Measurements from ENCODE around the gene HOXD12. TPM values are rescaled to one million over a fixed set of nuclear protein-coding genes. Genes with fewer than 3 reads are reported as not detected.
A peak's percentile ranks its signal among the peaks of the same experiment; 100 is the strongest.

HOXD12 gene
- total RNA-seq, 3 donors from 2014 or later (not counting 1 experiment from before 2014, with no cell fraction given), result not detected

DNA sequence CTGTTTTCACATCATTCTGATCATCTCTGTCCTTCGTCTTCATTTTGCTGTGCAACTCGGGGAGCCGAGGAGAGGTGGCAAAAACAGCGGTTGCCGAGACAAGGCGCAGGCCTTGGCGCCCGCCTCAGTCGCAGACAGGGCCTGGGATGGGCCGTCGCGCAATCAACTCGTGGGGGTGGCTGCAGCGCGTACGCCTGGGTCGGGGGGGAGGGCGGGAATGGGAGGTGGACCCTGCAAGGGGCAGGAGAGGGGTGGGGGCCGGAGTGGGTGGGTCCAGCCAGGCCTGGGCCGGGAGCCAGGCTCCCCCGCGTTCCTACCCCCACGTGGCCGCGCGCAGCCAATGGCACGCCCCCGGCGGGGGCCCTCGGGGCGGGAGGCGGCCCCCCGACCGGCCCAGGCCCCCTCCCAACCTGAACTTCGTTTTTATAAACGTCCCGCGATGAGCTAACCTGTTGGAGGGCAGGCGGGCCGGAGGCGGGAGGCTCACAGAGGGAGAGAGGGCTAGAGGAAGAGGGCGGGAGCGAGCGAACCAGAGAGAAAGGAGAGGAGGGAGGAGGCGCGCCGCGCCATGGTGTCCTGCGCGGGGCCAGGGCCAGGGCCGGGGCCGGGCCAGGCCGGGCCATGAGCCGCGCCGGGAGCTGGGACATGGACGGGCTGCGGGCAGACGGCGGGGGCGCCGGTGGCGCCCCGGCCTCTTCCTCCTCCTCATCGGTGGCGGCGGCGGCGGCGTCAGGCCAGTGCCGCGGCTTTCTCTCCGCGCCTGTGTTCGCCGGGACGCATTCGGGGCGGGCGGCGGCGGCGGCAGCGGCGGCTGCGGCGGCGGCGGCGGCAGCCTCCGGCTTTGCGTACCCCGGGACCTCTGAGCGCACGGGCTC, 7.1 kb upstream of the HOXD12 start, which contains the start of gene HOXD13:
HOXD13 (plus strand) TSS at position 452 of the 875 bp plus-strand sequence; CDS start at position 622, 170 bp downstream.
- peaks cover 6% of the 10 kb centered on the region for H3K9me3 ChIP-seq (ENCODE audit: control insufficient read depth, insufficient read depth, low read length)
- Mint-ChIP-seq H3K36me3 (peaks cover 6% of the 10 kb centered on the region), H3K4me3 (peak within 1 kb of the TSS; percentile 35), H3K27ac (no peak within 1 kb of the TSS), H3K4me1 (peaks cover 21 to 41% of the 10 kb centered on the region in 2 donors), H3K9me3 (no peaks in the 10 kb centered on the region), H3K27me3 (ENCODE audit: low read depth in 2 of 2) (peaks cover 72 to 89% of the 10 kb centered on the region in 2 donors)
- no peaks in the 10 kb centered on the region for H3K36me3 ChIP-seq (ENCODE audit: control insufficient read depth, insufficient read depth, low read length)
- no peak for DNase-seq
- H3K27me3 ChIP-seq (ENCODE audit: control insufficient read depth, insufficient read depth, low read length), result peaks cover 88% of the 10 kb centered on the region
- H3K4me3 ChIP-seq (ENCODE audit: low read length), result no peak within 1 kb of the TSS
- ATAC-seq, result no peak
- TF ChIP-seq, protein P1, sequence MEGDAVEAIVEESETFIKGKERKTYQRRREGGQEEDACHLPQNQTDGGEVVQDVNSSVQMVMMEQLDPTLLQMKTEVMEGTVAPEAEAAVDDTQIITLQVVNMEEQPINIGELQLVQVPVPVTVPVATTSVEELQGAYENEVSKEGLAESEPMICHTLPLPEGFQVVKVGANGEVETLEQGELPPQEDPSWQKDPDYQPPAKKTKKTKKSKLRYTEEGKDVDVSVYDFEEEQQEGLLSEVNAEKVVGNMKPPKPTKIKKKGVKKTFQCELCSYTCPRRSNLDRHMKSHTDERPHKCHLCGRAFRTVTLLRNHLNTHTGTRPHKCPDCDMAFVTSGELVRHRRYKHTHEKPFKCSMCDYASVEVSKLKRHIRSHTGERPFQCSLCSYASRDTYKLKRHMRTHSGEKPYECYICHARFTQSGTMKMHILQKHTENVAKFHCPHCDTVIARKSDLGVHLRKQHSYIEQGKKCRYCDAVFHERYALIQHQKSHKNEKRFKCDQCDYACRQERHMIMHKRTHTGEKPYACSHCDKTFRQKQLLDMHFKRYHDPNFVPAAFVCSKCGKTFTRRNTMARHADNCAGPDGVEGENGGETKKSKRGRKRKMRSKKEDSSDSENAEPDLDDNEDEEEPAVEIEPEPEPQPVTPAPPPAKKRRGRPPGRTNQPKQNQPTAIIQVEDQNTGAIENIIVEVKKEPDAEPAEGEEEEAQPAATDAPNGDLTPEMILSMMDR (IDR thresholded peaks at IDR 0.05), result no peak
- H3K4me1 ChIP-seq (ENCODE audit: control insufficient read depth, insufficient read depth, low read length), result peaks cover 27% of the 10 kb centered on the region
- 4% methylated on average over 94 of the region's 95 CpGs for WGBS (ENCODE audit: insufficient coverage)
- intact Hi-C loops (cut with micrococcal nuclease), result no loop called here
- H3K27ac ChIP-seq (ENCODE audit: low read length), result no peak within 1 kb of the TSS

DNA sequence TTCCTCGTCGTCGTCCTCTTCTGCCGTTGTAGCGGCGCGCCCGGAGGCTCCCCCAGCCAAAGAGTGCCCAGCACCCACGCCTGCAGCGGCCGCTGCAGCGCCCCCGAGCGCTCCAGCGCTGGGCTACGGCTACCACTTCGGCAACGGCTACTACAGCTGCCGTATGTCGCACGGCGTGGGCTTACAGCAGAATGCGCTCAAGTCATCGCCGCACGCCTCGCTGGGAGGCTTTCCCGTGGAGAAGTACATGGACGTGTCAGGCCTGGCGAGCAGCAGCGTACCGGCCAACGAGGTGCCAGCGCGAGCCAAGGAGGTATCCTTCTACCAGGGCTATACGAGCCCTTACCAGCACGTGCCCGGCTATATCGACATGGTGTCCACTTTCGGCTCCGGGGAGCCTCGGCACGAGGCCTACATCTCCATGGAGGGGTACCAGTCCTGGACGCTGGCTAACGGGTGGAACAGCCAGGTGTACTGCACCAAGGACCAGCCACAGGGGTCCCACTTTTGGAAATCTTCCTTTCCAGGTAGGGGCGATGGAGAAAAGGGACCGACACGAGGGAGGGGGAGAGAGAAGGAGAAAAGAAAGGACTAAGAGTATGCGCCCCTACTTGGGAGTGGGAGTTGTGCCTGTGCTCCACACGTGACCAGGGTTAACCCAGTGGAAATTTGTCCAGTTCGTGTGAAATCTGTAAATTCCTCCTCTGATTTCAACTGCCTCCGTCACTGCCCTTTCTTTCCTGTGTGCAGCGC, 6.3 kb upstream of the HOXD12 start:
- Mint-ChIP-seq H3K27ac (peak overlapping the region in 1 of 2 donors; percentile 35), H3K36me3 (peaks cover 6% of the 10 kb centered on the region), H3K27me3 (ENCODE audit: low read depth in 2 of 2) (peaks cover 73 to 87% of the 10 kb centered on the region in 2 donors), H3K9me3 (no peaks in the 10 kb centered on the region), H3K4me1 (peaks cover 21 to 42% of the 10 kb centered on the region in 2 donors), H3K4me3 (peak overlapping the region; percentile 14)
- DNase-seq (no peak), ATAC-seq (peak in 1 of 3 donors; percentile 14)
- Histone ChIP-seq H3K27me3 (ENCODE audit: control insufficient read depth, insufficient read depth, low read length) (peaks cover 88% of the 10 kb centered on the region), H3K27ac (ENCODE audit: low read length) (no peak overlapping the region), H3K36me3 (ENCODE audit: control insufficient read depth, insufficient read depth, low read length) (no peaks in the 10 kb centered on the region), H3K4me3 (ENCODE audit: low read length) (no peak overlapping the region), H3K4me1 (ENCODE audit: control insufficient read depth, insufficient read depth, low read length) (peaks cover 25% of the 10 kb centered on the region), H3K9me3 (ENCODE audit: control insufficient read depth, insufficient read depth, low read length) (peaks cover 2% of the 10 kb centered on the region)
- intact Hi-C loops (cut with micrococcal nuclease), result no loop called here
- 5% methylated on average over 53 of the region's 53 CpGs for WGBS (ENCODE audit: insufficient coverage)
- TF ChIP-seq, protein P1 (IDR thresholded peaks at IDR 0.05), result no peak

DNA sequence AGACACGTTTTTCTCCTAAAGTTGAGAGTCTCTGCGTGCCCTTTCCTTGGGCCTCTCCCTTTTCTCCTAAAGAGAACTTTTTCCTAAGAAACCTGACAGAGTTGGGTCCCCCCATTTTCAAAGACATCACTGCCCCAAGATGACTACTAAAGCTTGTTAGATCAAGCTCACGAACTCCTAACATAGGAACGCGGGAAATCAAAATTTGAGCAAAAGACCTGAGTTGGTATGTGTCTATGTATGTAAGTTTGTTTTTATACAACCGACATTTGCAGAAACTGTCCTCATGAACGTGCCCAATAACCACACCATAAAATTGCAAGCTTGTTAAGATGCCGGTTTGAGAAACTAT, 5.7 kb upstream of the HOXD12 start:
- TF ChIP-seq, protein P1 (IDR thresholded peaks at IDR 0.05), result no peak
- no peaks in the 10 kb centered on the region for H3K36me3 ChIP-seq (ENCODE audit: control insufficient read depth, insufficient read depth, low read length)
- H3K27ac ChIP-seq (ENCODE audit: low read length), result no peak overlapping the region
- DNase-seq (no peak), ATAC-seq (no peak)
- H3K4me3 ChIP-seq (ENCODE audit: low read length), result no peak overlapping the region
- Mint-ChIP-seq H3K27ac (peak overlapping the region in 1 of 2 donors; percentile 35), H3K9me3 (no peaks in the 10 kb centered on the region), H3K4me3 (peak overlapping the region; percentile 14), H3K4me1 (peaks cover 18 to 39% of the 10 kb centered on the region in 2 donors), H3K36me3 (peaks cover 6% of the 10 kb centered on the region), H3K27me3 (ENCODE audit: low read depth in 2 of 2) (peaks cover 75 to 82% of the 10 kb centered on the region in 2 donors)
- H3K4me1 ChIP-seq (ENCODE audit: control insufficient read depth, insufficient read depth, low read length), result peaks cover 24% of the 10 kb centered on the region
- intact Hi-C loops (cut with micrococcal nuclease), result no loop called here
- peaks cover 2% of the 10 kb centered on the region for H3K9me3 ChIP-seq (ENCODE audit: control insufficient read depth, insufficient read depth, low read length)
- 4% methylated on average over 4 of the region's 8 CpGs for WGBS (ENCODE audit: insufficient coverage)
- peaks cover 88% of the 10 kb centered on the region for H3K27me3 ChIP-seq (ENCODE audit: control insufficient read depth, insufficient read depth, low read length)
